Epithelial cell of esophagus (primary cell): ENCODE results near the gene HTR3C.
"Not testable (repeated sequence)": the region's sequence is repeated elsewhere in the genome, so short reads cannot be mapped to it uniquely, and the experiment has no call there.

ENCODE experiments used
- DNase-seq: peaks from one replicate; pipeline ENCODE4 v3.0.0; 2010; ENCODE audit warnings: low read depth
- H3K4me3 ChIP-seq: 2 replicates; pipeline ENCODE4 v1.5.1; 2011; ENCODE audit warnings: mild to moderate bottlenecking, low read length, control low read depth
- TF ChIP-seq, protein P1 (sequence below): IDR thresholded peaks from 2 replicates; pipeline ENCODE4 v1.5.1; 2011; ENCODE audit warnings: low read depth, mild to moderate bottlenecking, low read length, control low read depth, inconsistent platforms; ENCODE audit not compliant: insufficient read depth; ENCODE audit errors: missing control alignments

Gene HTR3C

DNA sequence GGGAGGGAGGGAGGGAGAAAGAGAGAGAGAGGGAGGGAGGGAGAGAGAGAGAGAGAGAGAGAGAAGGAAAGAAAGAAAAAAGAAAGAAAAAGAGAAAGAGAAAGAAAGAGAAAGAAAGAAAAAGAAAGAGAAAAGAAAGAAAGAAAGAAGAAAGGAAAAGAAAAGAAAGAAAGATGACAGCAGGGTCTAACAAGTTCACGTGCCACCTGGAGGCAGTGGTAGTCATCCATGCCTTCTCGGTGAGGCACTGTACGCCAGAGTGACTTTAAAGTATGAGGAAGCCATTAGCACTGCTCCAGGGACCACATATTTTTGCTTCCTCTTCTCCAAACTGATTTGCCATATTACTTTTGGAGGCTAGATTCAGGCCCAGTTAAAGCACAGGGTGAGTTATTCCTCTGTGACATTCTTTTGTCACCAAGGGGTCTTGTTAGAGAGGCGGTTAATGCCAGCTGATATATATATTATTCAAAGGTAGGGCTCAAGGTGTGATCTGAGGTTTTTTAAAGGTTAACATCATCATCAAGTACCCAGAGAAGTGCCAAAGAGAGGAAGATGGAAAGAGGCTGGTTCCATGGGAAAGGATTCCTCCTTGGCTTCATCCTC is 21.6 kb upstream of the HTR3C start, which contains the start of gene HTR3D:
HTR3D (plus strand) TSS at position 556 of the 606 bp plus-strand sequence; CDS start at position 556, 0 bp downstream.
- TF ChIP-seq, protein P1, sequence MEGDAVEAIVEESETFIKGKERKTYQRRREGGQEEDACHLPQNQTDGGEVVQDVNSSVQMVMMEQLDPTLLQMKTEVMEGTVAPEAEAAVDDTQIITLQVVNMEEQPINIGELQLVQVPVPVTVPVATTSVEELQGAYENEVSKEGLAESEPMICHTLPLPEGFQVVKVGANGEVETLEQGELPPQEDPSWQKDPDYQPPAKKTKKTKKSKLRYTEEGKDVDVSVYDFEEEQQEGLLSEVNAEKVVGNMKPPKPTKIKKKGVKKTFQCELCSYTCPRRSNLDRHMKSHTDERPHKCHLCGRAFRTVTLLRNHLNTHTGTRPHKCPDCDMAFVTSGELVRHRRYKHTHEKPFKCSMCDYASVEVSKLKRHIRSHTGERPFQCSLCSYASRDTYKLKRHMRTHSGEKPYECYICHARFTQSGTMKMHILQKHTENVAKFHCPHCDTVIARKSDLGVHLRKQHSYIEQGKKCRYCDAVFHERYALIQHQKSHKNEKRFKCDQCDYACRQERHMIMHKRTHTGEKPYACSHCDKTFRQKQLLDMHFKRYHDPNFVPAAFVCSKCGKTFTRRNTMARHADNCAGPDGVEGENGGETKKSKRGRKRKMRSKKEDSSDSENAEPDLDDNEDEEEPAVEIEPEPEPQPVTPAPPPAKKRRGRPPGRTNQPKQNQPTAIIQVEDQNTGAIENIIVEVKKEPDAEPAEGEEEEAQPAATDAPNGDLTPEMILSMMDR = no peak
- no peak within 1 kb of the TSS for H3K4me3 ChIP-seq
- DNase-seq = peak; percentile 31

DNA sequence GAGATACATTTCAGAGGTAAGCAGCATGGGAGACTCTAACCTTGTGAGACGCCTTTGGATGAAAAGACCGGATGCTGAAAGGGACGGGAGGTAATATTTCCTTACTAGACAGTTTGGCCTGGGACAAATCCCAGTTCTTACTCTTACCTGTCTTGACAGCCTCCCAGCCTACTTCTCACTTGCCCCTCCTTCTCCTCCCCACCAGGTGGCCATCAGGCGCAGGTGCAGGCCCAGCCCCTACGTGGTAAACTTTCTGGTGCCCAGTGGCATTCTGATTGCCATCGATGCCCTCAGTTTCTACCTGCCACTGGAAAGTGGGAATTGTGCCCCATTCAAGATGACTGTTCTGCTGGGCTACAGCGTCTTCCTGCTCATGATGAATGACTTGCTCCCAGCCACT is 15.0 kb upstream of the HTR3C start:
- TF ChIP-seq, protein P1 = peak; percentile 21
- peak; percentile 14 for DNase-seq
- no peak overlapping the region for H3K4me3 ChIP-seq

DNA sequence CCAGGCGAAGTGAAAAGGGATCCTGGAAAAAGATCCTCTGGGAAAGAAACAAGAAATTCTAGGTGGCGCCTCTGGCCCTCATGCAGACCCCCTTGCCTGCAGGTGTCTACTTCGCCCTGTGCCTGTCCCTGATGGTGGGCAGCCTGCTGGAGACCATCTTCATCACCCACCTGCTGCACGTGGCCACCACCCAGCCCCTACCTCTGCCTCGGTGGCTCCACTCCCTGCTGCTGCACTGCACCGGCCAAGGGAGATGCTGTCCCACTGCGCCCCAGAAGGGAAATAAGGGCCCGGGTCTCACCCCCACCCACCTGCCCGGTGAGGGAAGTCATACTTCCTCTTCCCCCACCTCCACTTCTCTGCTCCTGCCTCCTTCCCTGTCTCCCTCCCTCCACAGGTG is 14.5 kb upstream of the HTR3C start:
- not testable (repeated sequence) for H3K4me3 ChIP-seq, DNase-seq

DNA sequence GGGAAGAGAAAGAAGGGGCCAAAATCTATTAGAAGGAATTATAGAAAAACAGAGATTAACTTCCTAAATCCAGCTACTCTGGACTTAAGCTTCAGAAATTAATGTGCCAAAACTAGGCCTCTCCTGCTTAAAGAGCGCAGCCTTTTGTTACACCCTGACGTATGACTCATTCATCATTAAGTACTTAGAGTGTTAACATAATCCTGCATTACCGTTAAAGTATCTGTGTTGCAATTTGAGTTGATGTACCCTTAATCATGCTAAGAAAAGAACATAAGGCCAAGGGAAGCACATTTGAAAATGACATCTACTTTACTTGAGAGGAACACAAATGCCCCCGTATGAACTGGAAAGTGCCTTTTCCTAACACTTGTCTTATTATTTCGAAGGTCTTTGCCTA is 13.4 kb upstream of the HTR3C start:
- H3K4me3 ChIP-seq = no peak overlapping the region
- peak; percentile 89 for DNase-seq
- TF ChIP-seq, protein P1 = no peak

DNA sequence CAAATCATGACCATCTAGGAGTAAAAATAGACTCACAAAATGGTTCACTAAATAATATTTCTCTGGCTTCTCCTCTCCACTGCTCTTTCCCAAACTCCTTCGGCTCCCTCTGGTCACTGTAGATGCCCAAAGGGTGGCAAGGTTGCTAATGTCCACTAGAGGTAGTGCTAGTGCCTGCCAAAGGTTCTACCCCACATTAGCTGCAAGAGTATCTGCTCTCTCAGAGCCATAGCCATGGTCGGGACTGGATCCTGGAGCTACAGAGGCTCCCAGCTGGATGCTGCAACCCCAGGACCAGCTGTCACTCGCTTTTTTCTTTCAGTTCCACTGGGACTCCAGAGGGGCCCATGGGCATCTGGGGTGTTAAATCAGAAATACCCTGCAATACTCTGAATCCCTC is 12.8 kb upstream of the HTR3C start:
- no peak overlapping the region for H3K4me3 ChIP-seq
- DNase-seq = peak; percentile 10
- TF ChIP-seq, protein P1 = no peak

DNA sequence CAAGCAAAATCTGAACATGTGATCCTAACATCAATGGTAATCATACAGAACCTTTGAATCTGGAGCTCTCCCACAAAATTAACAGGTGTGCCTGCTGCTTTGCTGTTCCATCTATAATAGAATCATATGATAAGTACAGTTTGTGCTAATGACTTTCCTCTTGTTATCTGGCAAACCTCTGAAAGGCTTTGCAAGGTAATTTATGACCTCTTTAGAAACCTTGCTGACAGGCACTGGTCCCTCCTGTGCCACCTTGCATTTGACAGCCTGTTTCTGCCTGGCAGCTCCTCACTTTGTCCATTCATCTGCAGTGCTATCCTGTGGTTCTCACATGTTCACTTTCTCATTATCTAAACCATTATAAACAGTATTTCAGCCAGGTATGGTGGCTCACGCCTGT is 10.2 kb upstream of the HTR3C start:
- no peak for DNase-seq
- no peak overlapping the region for H3K4me3 ChIP-seq
- TF ChIP-seq, protein P1 = no peak

DNA sequence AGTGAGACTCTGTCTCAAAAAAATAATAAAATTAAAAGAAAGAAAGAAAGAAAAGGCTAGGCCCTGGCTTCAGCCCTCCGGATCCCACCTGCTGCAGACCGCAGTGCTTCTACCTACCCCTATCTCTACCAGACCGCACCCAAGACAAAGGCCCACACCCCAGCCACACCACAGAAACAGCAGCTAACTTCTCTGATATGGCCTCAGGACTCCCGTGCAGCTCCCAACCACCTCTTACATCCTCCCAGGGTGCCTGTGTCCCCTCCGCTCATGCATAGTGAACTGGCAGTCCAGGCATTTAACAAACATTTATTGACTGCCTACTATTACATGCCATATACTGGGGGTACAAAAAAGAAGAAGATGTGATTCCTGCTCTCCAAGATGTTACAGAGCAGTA is 6.9 kb upstream of the HTR3C start:
- DNase-seq = no peak
- no peak overlapping the region for H3K4me3 ChIP-seq
- TF ChIP-seq, protein P1 = no peak
